Measurements from ENCODE around the gene PNPLA8.
"Not testable (repeated sequence)": the region's sequence is repeated elsewhere in the genome, so short reads cannot be mapped to it uniquely, and the experiment has no call there.

PNPLA8 gene

GRCh38 chr7:108526768-108527017 lies 758 bp upstream of the PNPLA8 start:
- no peak for DNase-seq

GRCh38 chr7:108525327-108525984 lies 479 bp downstream of the PNPLA8 start:
- DNase-seq = peak; percentile 79

DNA sequence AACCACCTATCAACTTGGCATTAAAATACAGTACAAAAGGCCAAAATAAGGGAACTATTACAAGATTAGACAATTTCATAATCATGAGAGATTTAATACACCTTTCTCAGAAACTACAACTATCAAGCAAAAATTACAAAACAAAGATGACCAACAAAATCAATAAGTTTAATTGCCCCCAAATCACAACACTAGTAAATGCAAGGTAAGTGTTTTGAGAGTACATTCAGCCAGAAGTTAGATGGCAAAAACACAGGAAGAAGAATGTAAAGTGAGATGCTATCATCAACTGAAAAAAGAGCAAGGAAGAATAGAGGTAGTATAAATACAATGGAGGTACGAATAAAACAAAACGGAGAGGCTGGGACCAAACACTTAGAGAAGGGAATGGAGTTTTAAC lies 3.2 kb downstream of the PNPLA8 start:
- no peak for DNase-seq

- DNase-seq = no peak
Measured at GRCh38 chr7:108517951-108518350, 8.0 kb downstream of the PNPLA8 start.

DNA sequence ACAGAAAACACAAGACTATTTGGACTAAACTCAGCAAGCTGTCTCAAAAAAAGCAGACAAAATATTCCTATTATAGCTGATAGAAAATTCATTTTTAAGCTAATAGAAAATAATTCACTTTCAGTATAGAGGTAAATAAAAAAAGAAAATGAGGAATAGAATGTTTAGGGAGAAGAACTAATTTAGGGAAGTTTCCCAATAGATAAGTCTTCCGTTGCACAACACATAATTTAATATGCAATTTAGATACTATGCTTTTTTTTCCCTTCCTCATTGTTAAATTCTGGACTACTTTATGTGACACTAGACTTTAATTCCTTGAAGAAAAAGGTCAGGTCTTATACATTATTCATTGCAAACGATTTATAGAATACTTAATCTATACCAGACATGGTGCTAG lies 10.3 kb downstream of the PNPLA8 start:
- no peak for DNase-seq

GRCh38 chr7:108515013-108515412 lies 10.9 kb downstream of the PNPLA8 start:
- no peak for DNase-seq

GRCh38 chr7:108511939-108512338 lies 14.0 kb downstream of the PNPLA8 start:
- DNase-seq = no peak

DNA sequence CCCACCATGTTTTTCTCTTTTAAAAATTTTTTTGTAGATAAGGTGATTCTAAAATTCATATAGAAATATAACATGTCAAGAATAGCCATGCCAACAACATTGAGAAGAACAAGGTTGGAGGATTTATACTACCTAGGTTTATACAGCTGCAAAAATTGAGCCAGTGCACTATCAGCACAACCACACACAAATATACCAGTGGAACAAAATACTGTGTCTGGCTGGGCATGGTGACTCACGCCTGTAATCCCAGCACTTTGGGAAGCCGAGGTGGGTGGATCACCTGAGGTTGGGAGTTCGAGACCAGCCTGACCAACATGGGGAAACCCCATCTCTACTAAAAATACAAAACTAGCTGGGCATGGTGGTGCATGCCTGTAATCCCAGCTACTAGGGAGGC lies 21.4 kb downstream of the PNPLA8 start:
- DNase-seq = not testable (repeated sequence)

DNA sequence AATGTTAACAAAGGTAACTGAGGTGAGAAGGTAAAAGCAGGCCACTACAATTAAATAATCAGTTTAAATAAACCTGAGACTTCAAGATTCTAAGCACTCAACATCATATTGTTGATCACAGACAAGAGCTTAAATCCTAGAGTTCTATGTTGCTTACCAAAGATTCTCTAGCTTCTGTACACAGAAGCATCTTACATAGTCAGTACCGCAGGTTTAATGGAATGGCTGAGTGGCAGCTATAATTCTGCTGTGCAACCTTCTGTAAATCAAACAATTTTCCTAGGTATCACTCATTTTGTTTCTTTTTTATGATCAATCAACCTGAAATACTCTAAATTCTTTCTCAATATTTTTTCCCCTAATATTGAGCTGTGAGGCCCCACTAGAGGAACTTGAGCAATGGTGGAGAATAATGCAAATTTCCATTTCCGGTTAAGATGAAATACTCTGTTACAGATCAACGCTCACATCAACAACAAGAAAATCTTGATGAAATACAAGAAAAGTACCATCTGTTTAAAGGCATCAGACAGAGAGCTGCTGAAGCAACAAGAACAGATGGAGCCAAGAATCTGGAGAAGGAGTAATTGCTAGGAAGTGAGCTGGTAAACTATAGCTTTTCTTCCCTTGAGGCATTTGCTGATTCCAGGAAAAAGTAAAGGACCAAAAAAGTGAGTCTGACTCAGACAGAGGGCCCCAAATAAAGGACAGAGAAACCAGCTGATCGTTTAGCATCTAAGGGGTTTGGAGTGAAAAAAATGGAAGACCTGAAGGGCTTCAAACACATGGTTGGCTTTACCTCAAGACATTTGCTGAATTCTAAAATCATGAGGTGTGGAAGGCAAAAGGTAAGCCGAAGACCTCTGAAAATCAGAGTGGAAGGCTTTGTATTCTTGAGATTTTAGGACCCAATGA lies 22.6 kb downstream of the PNPLA8 start:
- no peak for DNase-seq

DNA sequence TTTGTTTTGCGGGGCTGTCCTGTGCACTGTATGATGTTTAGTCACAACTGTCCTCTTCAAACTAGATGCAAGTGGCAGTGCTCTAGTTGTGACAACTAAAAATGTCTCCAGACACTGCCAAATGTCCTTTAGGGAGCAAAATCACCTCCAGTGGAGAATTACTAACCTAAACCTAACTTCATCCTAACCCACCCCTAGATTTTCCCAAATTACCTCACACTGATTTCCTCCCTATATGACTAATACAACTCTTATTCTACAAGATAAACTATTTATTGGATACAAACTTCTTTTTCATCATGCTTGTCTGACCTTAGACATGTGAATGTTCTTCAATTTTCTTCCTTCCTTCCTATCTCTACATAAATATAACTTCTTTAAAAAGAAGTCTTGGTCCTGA lies 26.4 kb downstream of the PNPLA8 start:
- no peak for DNase-seq

DNA sequence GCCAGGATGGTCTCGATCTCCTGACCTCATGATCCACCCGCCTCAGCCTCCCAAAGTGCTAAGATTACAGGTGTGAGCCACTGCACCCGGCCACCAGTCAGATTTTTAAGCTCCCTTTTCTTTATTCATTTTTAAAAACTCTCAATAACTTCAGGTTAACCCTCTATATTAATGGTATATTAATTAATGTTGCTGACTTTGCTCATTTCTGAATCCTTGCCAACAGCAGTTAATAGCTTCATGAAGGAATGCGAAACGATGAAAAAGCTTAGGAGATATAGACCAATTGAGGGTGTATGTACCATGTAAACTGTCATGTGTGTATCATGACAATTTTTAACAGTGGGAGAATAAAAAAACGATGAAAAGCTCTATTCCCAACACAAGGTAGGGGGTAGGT lies 27.5 kb downstream of the PNPLA8 start:
- no peak for DNase-seq

- DNase-seq = peak; percentile 82
Measured at GRCh38 chr7:108497082-108497725, 28.7 kb downstream of the PNPLA8 start.

- DNase-seq = peak; percentile 45
Measured at GRCh38 chr7:108492742-108493141, 33.2 kb downstream of the PNPLA8 start.

DNA sequence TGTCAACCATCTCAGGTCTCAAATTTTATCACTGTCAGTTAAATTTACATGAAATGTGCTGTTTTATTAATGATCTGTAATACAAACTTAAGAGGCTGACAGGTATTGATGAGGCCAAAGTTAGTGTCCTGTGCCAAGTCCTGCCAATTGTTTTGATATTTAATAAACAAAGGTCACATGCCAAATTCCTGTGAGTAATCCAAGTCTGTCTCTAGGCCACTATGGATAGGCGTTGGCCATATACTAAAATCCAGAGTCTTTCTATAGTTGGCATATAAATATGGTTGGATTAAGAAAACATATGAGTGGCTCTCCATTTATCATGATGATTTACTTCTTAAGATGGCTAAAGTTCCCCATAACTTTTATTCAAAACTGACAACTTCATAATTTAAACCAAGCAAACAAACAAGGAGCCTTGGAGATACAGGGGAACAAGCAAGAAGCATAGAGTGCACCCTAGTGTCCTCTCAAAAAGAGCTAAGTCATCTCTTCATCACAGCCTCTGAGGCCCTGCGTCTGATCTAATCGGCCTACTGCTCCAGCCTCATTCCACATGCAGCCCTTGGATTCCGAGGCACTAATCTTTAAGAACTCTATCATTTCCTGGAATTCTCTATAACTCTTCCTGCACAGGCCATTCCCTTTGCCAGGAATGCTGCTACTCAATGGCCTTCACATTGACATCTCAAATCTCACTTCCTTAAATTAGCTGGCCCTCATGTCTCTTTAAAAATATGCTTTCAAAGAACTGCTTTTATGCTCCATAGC lies 37.0 kb downstream of the PNPLA8 start:
- DNase-seq = no peak

- DNase-seq = no peak
Measured at GRCh38 chr7:108487646-108488045, 38.3 kb downstream of the PNPLA8 start.

GRCh38 chr7:108486291-108486966 lies 39.5 kb downstream of the PNPLA8 start:
- no peak for DNase-seq

GRCh38 chr7:108484137-108484536 lies 41.8 kb downstream of the PNPLA8 start:
- DNase-seq = no peak

GRCh38 chr7:108480311-108480710 lies 45.6 kb downstream of the PNPLA8 start:
- no peak for DNase-seq

DNA sequence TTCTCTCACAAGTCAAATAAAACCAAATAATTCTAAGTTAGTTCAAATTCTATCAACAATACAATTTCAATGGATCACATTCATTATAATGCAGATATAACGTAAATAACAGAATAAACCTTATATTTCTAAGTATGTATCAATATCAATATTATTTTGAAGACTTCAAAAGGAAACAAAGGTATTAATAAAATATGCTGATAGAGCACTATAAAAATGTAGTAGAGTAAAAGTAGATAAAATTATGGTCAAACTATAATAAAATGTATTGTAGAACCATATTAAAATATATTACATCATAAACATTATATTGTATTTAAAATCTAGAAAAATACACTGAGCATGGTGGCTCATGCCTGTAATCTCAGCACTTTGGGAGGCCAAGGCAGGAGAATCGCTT lies 46.2 kb downstream of the PNPLA8 start:
- DNase-seq = no peak

DNA sequence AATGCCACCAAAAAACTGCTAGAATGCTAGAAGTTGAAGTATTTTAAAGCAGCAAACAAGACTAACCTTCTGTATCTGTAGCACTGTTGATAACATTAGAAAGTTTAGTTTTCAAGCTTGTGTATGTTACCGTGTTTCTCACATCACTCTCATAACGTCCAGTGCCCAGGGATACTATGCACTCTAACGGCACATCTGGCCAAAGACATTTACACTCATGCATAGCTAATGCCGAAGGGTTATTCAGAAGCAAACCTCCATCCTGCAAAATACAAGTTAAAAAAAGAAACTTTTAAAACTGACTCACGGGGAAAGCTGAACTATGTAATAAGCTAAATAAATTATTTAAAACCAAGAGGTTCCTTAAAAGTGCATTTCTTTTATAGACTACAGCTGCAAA lies 46.8 kb downstream of the PNPLA8 start:
- DNase-seq = no peak

- peak; percentile 9 for DNase-seq
Measured at GRCh38 chr7:108468246-108468645, 57.7 kb downstream of the PNPLA8 start.

- no peak for DNase-seq
Measured at GRCh38 chr7:108467391-108467790, 58.5 kb downstream of the PNPLA8 start.

- not testable (repeated sequence) for DNase-seq
Measured at GRCh38 chr7:108466322-108466721, 59.6 kb downstream of the PNPLA8 start.
